Activated naive CD8-positive, alpha-beta T cell (primary cell): ENCODE results near the gene CRYZ.
"Not testable (repeated sequence)": the region's sequence is repeated elsewhere in the genome, so short reads cannot be mapped to it uniquely, and the experiment has no call there.

Experiments used
- H3K27ac Mint-ChIP-seq: one replicate; pipeline ENCODE4 v1.8.0; 2021; ENCODE audit warnings: mixed read lengths
- H3K27me3 Mint-ChIP-seq: one replicate; pipeline ENCODE4 v1.8.0; 2021; ENCODE audit warnings: mixed read lengths
- H3K36me3 Mint-ChIP-seq: one replicate; pipeline ENCODE4 v1.8.0; 2021; ENCODE audit warnings: mixed read lengths
- H3K4me1 Mint-ChIP-seq: one replicate; pipeline ENCODE4 v1.8.0; 2021; ENCODE audit warnings: low read depth, mixed read lengths
- H3K4me3 Mint-ChIP-seq: one replicate; pipeline ENCODE4 v1.8.0; 2021; ENCODE audit warnings: mild to moderate bottlenecking, mixed read lengths
- H3K9me3 Mint-ChIP-seq: one replicate; pipeline ENCODE4 v1.8.0; 2021; ENCODE audit warnings: low read depth, mixed read lengths

CRYZ gene, protein sequence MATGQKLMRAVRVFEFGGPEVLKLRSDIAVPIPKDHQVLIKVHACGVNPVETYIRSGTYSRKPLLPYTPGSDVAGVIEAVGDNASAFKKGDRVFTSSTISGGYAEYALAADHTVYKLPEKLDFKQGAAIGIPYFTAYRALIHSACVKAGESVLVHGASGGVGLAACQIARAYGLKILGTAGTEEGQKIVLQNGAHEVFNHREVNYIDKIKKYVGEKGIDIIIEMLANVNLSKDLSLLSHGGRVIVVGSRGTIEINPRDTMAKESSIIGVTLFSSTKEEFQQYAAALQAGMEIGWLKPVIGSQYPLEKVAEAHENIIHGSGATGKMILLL

GRCh38 chr1:74732960-74733603, at the start of gene CRYZ, which contains the start of gene TYW3:
CRYZ (minus strand) TSS chr1:74733050; CDS start chr1:74724821, 8,229 bp downstream.
TYW3 (plus strand) TSS chr1:74733152; CDS start chr1:74733245, 93 bp downstream.
- peak within 1 kb of the TSS; percentile 99 for H3K4me3 Mint-ChIP-seq
- peaks cover 6% of the 10 kb centered on the region for H3K9me3 Mint-ChIP-seq
- peaks cover 36% of the 10 kb centered on the region for H3K36me3 Mint-ChIP-seq
- H3K27ac Mint-ChIP-seq = peak within 1 kb of the TSS; percentile 98
- peaks cover 39% of the 10 kb centered on the region for H3K4me1 Mint-ChIP-seq
- H3K27me3 Mint-ChIP-seq = no peaks in the 10 kb centered on the region

DNA sequence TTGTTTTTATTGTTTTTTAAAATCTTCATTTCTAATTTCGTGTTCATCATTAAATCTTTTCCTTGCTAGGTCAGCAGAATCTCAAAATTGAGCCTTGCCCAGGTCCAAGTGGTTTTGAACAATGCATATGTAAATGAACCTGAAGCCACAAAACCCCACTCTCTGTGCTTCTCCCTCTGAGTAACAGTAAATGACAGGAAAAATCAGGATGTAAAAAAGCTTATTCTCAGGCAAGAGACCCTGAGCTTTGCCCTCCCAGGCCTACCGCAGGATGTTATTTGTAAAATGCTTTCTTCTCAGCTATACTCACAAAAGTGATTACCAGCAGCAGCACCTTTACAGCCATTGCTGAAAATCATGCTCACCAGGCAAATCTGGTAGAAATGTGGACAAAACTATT, 47.7 kb upstream of the CRYZ start:
- H3K27ac Mint-ChIP-seq = no peak overlapping the region
- H3K4me3 Mint-ChIP-seq = no peak overlapping the region
- no peaks in the 10 kb centered on the region for H3K4me1 Mint-ChIP-seq

GRCh38 chr1:74779750-74780149, 46.9 kb upstream of the CRYZ start:
- H3K27ac Mint-ChIP-seq = no peak overlapping the region

More for the DNA sequence above, 47.7 kb upstream of the CRYZ start:
- Mint-ChIP-seq H3K36me3 (no peaks in the 10 kb centered on the region), H3K27me3 (peaks cover 10% of the 10 kb centered on the region), H3K9me3 (no peaks in the 10 kb centered on the region)

DNA sequence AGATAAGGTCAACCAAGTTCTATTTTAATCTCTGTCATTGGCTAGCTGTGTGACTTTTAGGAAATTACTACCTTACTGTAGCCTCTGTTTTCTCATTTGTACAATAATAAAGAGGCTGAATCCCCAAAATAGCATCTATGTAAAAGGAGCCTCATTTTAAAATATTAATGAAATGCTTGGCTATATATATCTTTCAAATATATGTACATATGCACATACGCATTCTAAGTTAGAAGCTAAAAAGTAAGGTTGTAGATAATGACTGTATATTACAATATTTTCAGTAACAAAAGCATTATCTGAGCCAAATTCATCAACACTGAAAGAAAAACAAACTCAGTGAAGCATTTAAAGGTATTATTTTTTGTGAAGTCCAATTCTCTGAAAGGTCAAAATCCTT, 44.7 kb upstream of the CRYZ start:
- no peaks in the 10 kb centered on the region for H3K9me3 Mint-ChIP-seq
- peaks cover 10% of the 10 kb centered on the region for H3K27me3 Mint-ChIP-seq
- H3K4me1 Mint-ChIP-seq = no peaks in the 10 kb centered on the region
- no peak overlapping the region for H3K27ac Mint-ChIP-seq
- no peak overlapping the region for H3K4me3 Mint-ChIP-seq
- no peaks in the 10 kb centered on the region for H3K36me3 Mint-ChIP-seq

More at GRCh38 chr1:74779750-74780149, 46.9 kb upstream of the CRYZ start:
- Mint-ChIP-seq H3K9me3 (no peaks in the 10 kb centered on the region), H3K36me3 (no peaks in the 10 kb centered on the region), H3K4me3 (no peak overlapping the region), H3K27me3 (peaks cover 10% of the 10 kb centered on the region), H3K4me1 (no peaks in the 10 kb centered on the region)

- no peaks in the 10 kb centered on the region for H3K9me3 Mint-ChIP-seq
Measured at GRCh38 chr1:74775735-74776134, 42.9 kb upstream of the CRYZ start.

GRCh38 chr1:74773582-74773981, 40.7 kb upstream of the CRYZ start:
- H3K9me3 Mint-ChIP-seq = no peaks in the 10 kb centered on the region
- no peak overlapping the region for H3K27ac Mint-ChIP-seq
- H3K27me3 Mint-ChIP-seq = peaks cover 6% of the 10 kb centered on the region
- no peak overlapping the region for H3K4me3 Mint-ChIP-seq
- H3K36me3 Mint-ChIP-seq = no peaks in the 10 kb centered on the region
- H3K4me1 Mint-ChIP-seq = no peaks in the 10 kb centered on the region

More at GRCh38 chr1:74775735-74776134, 42.9 kb upstream of the CRYZ start:
- Mint-ChIP-seq H3K4me3 (no peak overlapping the region), H3K27me3 (peaks cover 9% of the 10 kb centered on the region), H3K4me1 (no peaks in the 10 kb centered on the region), H3K36me3 (no peaks in the 10 kb centered on the region), H3K27ac (no peak overlapping the region)

- no peak overlapping the region for H3K4me3 Mint-ChIP-seq
- H3K4me1 Mint-ChIP-seq = no peaks in the 10 kb centered on the region
- H3K9me3 Mint-ChIP-seq = no peaks in the 10 kb centered on the region
- H3K36me3 Mint-ChIP-seq = no peaks in the 10 kb centered on the region
- H3K27ac Mint-ChIP-seq = no peak overlapping the region
- H3K27me3 Mint-ChIP-seq = peaks cover 6% of the 10 kb centered on the region
Measured at GRCh38 chr1:74772945-74773344, 40.1 kb upstream of the CRYZ start.

GRCh38 chr1:74771913-74772515, 39.2 kb upstream of the CRYZ start:
- Mint-ChIP-seq H3K27ac (no peak overlapping the region), H3K4me1 (no peaks in the 10 kb centered on the region), H3K4me3 (no peak overlapping the region), H3K27me3 (peaks cover 6% of the 10 kb centered on the region), H3K9me3 (no peaks in the 10 kb centered on the region), H3K36me3 (no peaks in the 10 kb centered on the region)

DNA sequence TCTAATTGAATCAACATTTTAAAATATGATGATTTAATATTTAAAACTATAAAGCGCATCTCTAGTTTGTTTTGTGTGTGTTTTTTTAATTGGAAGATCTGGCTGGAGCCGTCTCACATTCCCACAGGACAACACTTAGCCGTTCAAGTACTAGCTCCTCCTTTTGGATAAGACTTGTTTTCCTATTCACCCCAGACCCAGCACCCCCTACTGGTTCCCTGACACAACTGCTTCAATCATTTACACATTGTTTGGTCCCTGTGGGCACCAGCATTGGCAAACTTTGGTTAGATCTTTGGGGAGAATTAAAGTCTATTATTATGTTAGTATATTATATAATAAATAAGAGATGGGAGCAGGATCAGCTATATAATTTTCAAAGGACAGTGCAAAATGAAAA, 34.6 kb upstream of the CRYZ start:
- Mint-ChIP-seq H3K4me3 (no peak overlapping the region), H3K9me3 (no peaks in the 10 kb centered on the region), H3K27ac (no peak overlapping the region), H3K4me1 (peaks cover 13% of the 10 kb centered on the region), H3K36me3 (peaks cover 12% of the 10 kb centered on the region), H3K27me3 (no peaks in the 10 kb centered on the region)

- Mint-ChIP-seq H3K4me3 (no peak overlapping the region), H3K9me3 (no peaks in the 10 kb centered on the region), H3K36me3 (peaks cover 17% of the 10 kb centered on the region), H3K4me1 (peaks cover 18% of the 10 kb centered on the region), H3K27ac (no peak overlapping the region), H3K27me3 (no peaks in the 10 kb centered on the region)
Measured at GRCh38 chr1:74766579-74766978, 33.7 kb upstream of the CRYZ start.

- H3K36me3 Mint-ChIP-seq = peaks cover 22% of the 10 kb centered on the region
- H3K27me3 Mint-ChIP-seq = no peaks in the 10 kb centered on the region
- H3K9me3 Mint-ChIP-seq = no peaks in the 10 kb centered on the region
- H3K4me1 Mint-ChIP-seq = peaks cover 20% of the 10 kb centered on the region
- peak overlapping the region; percentile 48 for H3K27ac Mint-ChIP-seq
- no peak overlapping the region for H3K4me3 Mint-ChIP-seq
Measured at GRCh38 chr1:74763807-74764206, 31.0 kb upstream of the CRYZ start.

- H3K4me1 Mint-ChIP-seq, H3K27ac Mint-ChIP-seq, H3K27me3 Mint-ChIP-seq, H3K4me3 Mint-ChIP-seq, H3K9me3 Mint-ChIP-seq: not testable (repeated sequence)
- H3K36me3 Mint-ChIP-seq = peaks cover 38% of the 10 kb centered on the region
Measured at GRCh38 chr1:74756650-74757049, 23.8 kb upstream of the CRYZ start.

GRCh38 chr1:74755475-74755874, 22.6 kb upstream of the CRYZ start:
- H3K27ac Mint-ChIP-seq = no peak overlapping the region
- no peaks in the 10 kb centered on the region for H3K4me1 Mint-ChIP-seq
- H3K36me3 Mint-ChIP-seq = peaks cover 37% of the 10 kb centered on the region
- no peak overlapping the region for H3K4me3 Mint-ChIP-seq
- H3K9me3 Mint-ChIP-seq = peaks cover 5% of the 10 kb centered on the region
- H3K27me3 Mint-ChIP-seq = no peaks in the 10 kb centered on the region

DNA sequence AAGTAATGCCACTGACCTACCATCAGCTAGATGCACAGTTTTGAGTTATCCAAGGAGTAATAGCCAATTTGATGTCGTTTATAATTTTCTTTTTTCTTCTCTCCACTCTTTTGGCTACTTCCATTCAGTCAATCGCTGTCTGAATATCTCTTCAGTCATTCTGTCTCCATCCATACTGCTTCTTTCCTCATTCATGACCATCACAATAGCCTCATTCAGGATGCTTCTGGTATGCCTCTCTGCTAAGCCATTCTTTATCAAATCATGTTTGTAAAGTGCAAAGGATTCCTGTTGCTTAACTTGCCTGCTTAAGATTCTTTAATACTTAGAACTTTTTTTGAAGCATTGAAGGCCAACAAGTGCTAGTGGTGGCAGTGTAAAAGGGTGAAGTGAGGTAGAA, 20.3 kb upstream of the CRYZ start:
- H3K4me1 Mint-ChIP-seq = no peaks in the 10 kb centered on the region
- H3K4me3 Mint-ChIP-seq = no peak overlapping the region
- H3K27ac Mint-ChIP-seq = no peak overlapping the region
- H3K36me3 Mint-ChIP-seq = peaks cover 36% of the 10 kb centered on the region
- no peaks in the 10 kb centered on the region for H3K27me3 Mint-ChIP-seq
- peaks cover 5% of the 10 kb centered on the region for H3K9me3 Mint-ChIP-seq

GRCh38 chr1:74748960-74749359, 16.1 kb upstream of the CRYZ start:
- Mint-ChIP-seq H3K36me3 (peaks cover 25% of the 10 kb centered on the region), H3K4me1 (no peaks in the 10 kb centered on the region), H3K4me3 (no peak overlapping the region), H3K27me3 (no peaks in the 10 kb centered on the region), H3K27ac (no peak overlapping the region), H3K9me3 (no peaks in the 10 kb centered on the region)
